Activated CD8-positive, alpha-beta memory T cell treated with anti-CD3 and anti-CD28 coated beads, Interleukin-2, amount 50 U/mL, for 4 hours (primary cell): ENCODE measurements around the gene SSBP2.
"Not testable (repeated sequence)": the region's sequence is repeated elsewhere in the genome, so short reads cannot be mapped to it uniquely, and the experiment has no call there.

Experiments
- DNase-seq: peaks from one replicate; pipeline ENCODE4 v3.0.0-alpha.2; 2020

SSBP2 gene

DNA sequence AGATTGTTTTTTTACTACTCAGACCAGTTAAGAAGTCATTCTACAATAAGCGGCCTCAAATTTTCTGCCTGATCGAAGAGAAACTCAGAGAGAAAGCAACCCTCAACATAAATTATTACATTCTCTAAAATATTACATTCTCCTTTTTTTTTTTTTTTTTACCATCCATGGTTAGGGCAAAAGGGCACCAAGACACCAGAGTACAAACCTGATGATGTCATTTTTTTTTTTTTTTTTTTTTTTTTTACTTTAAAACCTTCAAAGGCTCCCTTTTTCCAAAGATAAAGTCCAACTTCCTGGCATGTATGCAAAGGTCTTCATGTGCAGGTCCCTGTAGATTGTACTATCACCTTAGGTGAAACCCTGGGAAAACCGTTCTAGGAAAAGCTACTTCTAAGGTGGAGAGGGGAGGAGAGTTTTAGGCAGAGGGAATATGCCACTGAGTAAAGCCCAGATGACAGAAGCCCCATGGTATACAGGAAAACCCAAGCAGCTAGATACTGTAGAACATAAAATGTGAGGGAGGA lies 104.4 kb downstream of the SSBP2 start:
- DNase-seq = no peak

DNA sequence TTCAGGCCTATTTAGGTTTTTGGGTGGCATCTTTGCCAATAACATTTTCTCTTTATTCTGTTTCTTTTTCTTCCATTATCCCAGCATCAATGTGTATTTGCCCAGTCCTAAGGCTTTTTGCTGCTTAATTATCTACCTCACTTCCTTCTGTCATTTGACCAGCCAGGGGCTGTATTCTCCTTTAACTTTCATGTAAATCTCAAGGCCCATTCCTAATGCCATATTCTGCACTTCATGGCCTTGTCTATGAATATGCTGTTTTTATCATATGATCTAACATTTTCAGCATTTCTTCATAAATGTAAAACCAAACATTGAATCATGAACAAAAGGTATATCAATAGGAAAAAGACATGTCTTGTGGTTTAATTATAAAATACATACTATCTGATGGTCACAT lies 108.7 kb downstream of the SSBP2 start:
- DNase-seq = no peak

DNA sequence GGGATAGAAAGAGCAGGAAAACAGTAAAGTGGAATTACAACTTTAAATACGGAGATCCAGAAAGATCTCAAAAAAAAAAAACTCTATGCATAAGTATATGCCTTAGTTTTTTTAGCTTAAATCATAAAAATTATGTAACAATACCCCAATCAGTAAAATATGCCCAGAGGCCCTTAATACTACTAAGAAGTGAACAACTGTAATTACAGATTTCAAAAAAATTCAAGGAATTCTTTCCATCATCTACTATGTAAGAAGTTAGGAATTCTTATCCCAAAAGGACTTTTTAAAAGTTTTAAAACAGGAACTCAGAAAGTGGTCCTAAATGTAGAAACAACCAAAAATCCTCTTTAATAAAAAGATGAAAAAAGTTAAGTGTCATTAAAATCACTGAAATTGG lies 111.3 kb downstream of the SSBP2 start:
- no peak for DNase-seq

DNA sequence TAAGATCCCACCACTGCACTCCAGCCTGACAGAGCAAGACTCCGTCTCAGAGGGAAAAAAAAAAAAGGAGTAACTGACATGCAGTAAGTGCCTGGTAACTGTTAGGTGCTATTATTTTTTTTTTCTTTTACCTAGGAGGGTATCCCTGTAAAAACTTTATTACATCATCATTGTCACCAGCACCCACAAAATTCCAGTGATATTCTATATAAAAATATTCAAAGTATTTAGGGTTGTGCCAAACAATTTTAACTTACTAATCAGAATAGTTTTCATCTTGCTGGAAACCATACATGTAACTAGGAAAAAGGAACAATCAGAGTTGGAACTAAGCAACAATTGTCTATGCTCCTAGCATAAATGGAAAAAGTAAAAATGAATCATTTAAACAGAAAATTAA lies 112.4 kb downstream of the SSBP2 start:
- no peak for DNase-seq

DNA sequence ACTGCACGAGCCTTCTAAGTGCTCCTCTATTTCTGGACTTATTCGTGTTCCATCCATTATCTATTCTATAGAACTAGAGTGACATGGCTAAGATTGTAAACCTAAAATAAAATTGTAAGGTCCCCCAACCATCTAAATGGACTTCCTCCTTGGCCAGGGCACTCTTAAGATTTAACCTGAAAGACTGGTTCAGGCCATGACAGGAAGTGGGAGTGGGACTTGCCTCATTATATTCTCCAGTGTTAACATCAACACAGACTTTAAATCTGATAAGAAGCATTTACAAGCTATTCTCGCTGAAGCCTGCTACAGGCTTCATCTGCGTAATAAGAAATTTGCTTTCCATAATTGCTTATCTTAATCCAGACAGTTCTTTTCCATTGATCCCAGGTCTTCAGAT lies 117.0 kb downstream of the SSBP2 start:
- no peak for DNase-seq

DNA sequence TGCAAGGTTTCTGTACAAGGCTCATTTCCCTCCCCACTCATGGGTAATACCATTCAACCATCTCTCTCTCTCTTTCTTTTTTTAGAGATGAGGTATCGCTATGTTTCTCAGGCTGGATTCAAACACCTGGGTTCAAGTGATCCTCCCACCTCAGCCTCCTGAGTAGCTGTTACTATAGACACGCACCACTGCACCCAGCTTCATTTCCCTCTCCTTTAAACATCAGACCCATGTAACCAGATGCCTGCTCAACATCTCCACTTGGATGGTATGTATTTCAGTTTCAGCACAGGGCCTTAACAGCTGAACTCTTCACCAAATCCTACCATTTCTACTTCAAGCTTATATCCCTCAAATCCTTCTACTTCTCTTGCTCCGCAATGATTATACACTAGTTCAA lies 117.4 kb downstream of the SSBP2 start:
- DNase-seq = no peak

DNA sequence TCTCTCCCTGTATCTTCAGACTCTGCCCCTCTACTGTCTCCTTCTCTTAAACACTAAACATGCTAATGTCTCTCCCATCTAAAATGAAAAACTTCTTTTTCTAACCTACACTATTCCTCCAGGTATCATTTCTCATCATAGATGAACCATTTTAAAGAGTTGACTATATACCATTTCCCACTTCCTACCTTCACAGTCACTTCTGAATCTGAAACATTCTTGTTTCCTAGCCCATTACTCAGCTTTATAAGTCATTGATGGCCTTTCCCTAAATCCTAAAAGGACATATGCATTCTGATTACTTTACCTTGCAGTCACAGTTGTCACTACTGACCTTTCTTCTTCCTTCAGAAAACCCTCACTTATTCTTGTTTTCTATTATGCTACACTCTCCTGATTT lies 118.2 kb downstream of the SSBP2 start:
- DNase-seq = no peak

DNA sequence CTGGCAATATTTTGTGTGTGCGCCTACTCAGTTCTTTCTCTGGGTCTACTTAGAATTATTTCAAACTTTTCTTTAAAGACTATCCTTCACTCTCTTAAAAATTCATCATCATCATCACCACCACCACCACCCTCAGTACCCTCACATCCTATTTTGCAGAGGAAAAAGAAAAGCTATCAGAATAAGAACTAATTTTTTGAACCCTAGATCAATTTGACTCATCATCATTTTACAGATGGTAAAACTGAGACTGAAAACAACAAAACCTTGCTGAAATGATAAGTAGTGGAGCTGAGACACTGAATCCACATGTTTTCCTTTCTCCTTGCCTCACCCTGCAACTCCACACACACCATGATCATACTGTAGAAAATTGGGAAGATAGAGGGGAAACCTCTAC lies 119.3 kb downstream of the SSBP2 start:
- DNase-seq = no peak

DNA sequence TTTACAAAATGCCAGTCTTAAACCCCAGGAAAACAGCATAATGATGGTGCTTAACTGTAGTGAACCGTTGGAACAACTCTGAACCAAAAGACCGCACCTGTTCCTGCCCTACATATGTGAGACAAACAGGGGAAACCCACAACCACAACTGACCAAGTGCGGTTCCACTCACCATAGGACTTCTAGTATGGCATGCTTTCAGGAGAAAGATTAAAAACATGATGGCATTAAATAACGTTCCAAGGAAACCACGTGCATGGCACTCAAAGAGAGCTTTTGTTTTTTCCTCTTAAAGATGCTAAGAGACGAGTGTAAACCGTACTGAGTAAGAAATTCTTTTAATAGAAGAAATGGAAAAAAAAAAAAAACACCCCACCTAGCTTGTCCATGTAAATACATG lies 119.8 kb downstream of the SSBP2 start:
- DNase-seq = no peak

DNA sequence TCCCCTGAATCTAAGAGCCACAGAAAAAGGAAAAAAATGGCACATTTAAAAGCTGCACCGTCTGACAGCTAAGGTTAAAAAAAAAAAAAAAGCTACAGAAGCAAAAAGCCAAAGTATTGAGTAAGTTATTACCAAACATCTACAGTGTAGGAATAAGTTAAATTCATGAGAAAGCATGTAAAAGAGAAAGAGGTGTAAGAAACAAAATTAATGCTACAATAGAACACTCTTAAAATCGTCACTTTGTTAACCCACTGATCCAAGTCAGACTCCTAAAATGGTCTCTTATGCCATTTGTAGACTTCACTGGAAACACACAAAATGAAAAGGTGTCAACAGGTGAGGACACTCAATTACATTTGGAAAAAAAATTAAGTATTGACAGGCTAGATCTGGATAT lies 120.2 kb downstream of the SSBP2 start:
- no peak for DNase-seq

DNA sequence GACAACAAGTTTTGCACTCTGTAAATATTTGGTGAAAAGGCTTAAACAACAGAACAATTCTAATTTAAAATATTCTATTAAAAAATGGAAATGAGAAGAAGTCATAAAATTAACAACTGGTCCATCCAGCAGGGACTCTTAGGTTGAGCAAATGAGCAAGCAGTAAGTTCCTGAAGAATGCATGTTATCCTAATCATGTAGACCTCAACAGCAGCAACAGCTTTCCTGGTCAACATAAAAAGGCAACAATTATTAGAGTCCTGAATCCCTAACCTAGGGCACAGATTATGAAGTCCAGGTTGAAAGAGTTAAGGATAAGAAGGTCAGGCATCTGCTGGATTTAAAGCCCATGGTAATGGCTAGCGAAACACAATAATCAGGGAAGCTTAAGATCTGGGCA lies 120.9 kb downstream of the SSBP2 start:
- no peak for DNase-seq

DNA sequence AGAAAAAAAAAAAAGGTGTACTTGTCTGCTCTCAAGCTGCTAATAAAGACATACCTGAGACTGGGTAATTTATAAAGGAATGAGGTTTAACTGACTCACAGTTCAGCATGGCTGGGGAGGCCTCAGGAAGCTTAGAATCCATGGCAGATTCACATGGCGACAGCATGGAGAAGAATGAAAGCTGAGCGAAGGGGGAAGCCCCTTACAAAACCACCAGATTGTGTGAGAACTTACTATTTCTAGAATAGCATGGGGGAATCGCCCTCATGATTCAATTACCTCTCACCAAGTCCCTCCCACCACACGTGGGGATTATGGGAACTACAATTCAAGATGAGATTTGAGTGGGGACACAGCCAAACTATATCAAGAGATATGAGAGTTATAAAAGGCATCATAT lies 122.8 kb downstream of the SSBP2 start:
- not testable (repeated sequence) for DNase-seq

DNA sequence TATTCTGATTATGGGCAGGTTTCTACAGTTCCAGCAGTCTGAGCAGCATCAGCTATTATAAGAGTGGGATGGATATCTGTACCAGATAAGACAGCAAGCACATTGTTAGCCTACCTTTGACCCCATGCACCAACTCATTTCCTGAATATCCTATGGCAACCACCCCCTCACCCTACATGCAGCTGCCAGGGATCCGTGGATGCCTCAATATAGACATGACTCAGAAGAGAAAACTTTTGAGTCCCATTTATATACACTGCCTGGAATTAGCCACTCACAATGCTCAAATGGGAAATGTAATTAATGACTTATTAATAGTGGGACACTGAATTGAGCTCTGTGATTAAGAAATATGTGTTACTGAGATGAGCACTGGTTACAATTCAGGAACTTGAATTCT lies 124.4 kb downstream of the SSBP2 start:
- DNase-seq = no peak

DNA sequence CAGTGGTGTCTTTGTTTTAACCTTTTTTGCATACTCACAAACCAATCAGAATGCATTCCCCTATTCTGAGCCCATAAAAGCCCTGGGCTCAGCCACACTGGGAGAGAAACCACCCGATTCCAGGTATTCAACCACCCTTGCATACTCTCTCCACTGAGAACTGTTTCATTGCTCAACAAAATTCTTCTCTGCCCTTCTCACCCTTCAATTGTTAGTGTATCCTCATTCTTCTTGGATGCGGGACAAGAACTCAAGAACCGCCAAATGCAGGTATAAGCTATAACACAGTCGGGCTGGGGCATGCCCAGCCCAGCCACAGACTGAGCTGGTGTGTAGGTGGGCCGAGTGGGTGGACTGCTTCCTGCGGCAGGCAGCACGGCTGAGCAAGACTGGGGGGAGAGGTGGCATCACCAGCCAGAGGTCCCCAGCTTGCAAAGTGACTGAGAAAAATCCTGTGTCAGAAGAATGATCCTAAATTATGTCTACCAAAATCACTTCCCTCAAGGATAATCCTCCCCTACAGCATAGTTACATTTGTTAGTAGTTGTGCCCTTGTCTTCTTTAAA lies 141.0 kb downstream of the SSBP2 start:
- no peak for DNase-seq

DNA sequence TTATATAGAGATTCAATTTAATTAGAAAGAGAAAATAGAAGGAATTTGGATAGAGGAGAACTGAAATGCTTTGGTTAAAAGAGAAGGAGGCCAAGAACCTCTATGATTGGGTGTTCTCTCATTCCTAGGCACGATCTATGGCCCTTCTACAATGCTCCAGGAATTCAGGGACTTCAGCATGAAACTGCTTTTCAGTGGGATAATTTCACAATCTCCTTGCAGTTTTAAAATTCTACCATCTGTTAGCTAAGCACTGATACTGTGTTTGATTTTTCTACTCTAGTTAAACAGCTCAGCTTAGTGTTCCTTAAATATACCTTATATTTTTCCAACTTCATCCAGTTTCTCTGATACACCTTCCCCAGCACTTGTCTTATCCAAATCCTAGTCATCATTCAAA lies 141.9 kb downstream of the SSBP2 start:
- no peak for DNase-seq

DNA sequence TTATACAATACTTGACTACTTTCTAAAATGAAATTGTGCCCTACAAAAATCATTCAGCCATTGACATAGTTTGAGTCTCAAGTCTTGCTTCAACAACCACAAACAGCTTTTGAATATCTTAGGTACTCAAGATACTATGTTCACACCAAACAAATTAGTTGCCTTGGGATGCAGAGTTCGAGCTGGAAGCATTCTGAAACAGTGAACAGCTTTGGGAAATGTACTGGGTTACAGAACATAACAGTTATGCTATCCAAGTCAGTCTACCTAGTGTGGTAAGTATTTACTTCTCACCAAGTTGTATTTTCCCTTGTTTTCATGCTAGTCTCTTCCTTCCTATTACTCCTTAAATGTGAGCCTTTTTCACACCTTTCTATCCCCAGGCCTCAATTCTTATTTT lies 143.2 kb downstream of the SSBP2 start:
- no peak for DNase-seq

DNA sequence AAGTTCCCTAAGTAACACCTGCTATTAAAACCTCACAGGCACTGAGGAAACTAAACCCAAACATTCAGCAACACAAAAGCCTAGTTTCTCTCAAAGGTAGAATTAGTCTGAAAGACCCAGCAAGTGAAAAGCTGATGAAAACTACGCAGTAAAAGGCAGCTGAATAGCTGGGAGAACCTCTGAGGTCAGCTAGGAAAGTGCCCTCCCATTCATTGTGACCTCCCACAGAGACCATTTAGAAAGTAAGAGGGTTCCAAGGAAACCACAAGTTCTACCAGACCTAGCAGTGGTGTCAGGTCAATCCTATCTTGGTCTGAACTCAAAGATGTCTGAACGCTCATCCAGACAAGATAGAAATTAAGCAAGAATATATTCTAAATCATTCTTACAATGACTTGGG lies 144.7 kb downstream of the SSBP2 start:
- DNase-seq = no peak

DNA sequence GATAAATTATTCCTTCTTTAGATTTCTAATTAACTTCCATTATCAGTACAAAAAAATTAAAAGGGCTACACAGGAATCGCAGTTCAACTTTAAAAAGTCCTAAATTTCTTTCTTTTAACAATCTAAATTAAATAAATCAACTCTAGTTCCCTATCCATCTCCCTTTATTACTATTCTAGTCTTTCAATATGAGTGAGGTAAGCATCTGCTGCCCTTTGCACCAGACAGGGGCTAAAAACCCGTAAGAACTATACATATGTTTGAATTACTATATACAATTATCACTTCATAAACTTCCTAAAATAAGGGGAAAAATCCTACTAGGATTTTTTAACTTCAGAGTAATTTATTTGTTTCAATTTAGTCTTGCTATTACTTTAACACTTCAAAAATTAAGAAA lies 145.6 kb downstream of the SSBP2 start:
- DNase-seq = no peak

DNA sequence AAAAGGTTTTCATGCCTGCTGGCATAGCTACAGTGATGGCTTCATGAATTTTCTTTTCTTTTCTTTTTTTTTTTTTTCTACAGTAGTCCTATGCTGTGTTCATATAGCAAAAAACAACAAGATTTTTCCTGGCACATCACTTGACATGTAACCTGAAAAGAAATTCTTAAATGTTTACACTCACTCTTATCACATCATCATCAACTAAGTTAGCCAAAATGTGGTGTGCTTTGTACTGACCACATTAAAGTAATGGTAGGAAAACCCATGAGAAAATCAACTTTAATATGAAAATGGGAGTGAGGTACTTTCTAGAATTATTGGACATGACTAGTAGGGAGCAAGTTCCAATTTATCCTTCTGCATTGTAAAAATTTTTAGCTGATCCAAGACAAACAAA lies 146.7 kb downstream of the SSBP2 start:
- DNase-seq = no peak

DNA sequence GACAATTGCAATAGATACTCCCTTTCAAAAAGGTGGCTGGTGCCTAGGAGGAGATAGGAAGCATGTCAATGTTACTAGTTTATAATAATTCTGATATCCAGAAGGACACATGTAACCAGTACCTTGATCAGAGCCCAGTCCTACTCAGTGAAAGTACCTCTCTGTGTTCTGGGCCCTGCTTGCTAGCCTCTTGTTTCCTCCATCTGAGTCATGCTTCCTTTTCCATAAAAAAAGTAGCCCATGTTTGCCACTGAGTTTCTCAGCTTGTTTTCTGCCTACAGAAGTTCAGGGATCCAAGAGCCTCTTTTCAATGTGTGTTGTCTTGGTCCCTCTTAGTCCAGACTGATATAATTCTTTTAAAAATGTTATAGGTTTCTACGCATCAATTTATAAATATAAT lies 149.0 kb downstream of the SSBP2 start:
- no peak for DNase-seq

DNA sequence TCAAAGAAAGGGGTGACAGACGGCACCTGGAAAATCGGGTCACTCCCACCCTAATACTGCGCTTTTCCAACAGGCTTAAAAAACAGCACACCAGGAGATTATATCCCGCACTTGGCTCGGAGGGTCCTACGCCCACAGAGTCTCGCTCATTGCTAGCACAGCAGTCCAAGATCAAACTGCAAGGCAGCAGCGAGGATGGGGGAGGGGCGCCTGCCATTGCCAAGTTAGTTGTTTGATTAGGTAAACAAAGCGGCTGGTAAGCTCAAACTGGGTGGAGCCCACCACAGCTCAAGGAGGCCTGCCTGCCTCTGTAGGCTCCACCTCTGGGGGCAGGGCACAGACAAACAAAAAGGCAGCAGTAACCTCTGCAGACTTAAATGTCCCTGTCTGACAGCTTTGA lies 158.8 kb downstream of the SSBP2 start:
- DNase-seq = not testable (repeated sequence)

DNA sequence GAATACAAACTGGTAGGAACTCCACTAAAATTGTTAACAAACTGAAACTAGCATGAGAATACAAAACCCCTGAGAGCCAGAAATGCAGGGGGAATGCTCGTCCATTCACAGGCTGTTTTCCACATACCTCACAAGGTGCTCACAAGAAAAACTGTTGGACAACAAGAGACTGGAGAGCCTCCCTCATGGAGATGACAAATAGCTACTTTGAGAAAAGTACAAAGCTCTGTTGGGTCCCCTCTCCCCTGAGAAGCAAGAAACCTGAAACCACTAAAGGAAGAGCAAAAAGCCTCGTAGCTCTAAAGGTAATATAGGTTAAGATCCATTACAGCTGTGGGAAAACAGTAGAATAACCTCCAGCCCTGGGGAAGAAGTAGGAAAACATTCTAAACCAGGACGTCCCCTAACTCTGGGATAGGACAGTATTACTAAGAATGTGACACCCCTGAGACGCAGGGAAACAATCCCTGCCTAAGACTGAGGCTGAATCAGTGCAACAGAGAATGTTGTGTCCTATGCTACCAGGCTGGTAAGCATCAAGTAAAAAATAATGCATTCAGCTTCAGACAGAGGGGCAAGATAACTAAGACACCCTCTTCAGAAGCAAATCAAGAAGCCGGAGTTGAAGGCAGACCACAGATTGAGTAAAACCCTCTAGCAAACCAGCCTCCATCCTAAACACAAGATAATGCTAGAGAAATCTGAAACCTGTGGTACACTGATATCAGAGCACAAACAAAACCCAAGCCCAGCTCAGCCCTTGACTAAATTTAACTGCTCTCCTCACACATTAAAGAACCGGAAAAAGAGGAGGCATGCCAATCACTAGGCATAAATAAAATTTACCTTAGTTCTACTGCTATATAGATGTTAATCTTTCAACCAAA lies 160.2 kb downstream of the SSBP2 start:
- no peak for DNase-seq

DNA sequence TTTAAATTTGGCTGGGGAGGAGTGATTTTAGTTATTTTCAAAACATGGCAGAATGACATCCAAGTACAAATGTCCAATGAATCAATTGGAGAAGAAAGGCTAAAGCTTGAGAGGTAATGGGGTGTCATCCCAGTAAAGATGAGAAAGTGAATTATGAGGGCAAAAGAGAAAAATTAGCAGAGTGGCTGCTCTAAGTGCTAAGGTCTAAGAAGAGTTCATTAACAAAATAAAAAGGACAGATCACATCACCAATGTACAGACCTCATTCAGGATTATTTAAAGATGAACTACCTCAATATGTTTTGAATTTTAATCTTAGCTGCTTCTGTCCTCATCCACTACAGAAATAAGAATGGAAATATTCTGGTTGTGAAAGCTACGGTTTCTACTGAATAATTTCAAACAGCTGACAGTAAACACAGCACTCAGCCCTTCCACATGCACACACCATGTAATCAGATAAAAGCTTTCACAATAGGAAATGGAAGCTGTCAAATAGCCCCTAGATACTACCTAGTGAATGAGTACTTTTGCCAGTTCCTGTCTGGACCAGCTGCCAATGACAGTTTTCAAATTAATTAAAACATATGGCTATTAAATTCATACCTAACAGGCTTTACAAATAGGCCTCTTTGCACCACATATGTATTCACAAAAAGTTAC lies 171.5 kb downstream of the SSBP2 start:
- no peak for DNase-seq

DNA sequence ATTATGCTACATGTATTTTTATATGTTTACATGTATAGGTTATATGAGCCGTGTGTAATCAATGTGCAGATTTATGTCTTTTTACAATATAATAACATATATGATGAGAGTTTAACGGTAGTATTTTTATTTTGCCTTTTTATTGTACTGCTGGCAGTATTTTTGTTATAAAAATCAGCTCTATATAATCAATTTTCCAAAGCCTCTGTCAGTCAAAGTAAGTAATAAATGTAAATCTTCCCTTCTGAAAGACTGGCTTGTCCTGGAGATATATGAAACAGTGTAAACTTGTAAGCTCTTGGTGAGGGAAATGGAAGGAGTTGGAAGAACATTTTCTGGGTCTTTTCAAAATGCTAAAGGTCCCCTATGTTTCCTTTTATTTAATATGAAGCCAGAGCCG lies 173.8 kb downstream of the SSBP2 start:
- DNase-seq = no peak
